Activated CD4-positive, alpha-beta T cell treated with anti-CD3 and anti-CD28 coated beads, Interleukin-2, amount 50 U/mL, for 4 hours (primary cell): ENCODE results near the gene ATG16L1.
"Not testable (repeated sequence)": the region's sequence is repeated elsewhere in the genome, so short reads cannot be mapped to it uniquely, and the experiment has no call there.

Experiments
- DNase-seq, 2 experiments: peaks; one replicate each; pipeline ENCODE4 v3.0.0-alpha.2; 2020

The ATG16L1 gene

DNA sequence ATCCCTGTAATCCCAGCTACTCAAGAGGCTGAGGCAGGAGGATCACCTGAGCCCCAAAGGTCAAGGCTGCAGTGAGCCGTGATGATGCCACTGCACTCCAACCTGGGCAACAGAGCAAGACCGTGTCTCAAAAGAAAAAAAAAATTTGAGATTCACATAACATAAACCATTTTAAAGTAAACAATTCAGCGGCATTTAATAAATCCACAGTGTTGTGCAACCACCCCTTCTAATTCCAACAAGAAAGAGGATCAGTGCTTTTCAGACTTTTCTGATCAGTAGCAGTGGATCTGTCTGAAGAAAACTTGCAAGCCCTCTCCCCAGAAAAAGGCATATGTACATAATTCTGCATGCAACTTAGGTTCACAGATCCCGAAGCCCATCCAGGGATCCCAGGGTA lies 48.9 kb downstream of the ATG16L1 start:
- no peak for DNase-seq

DNA sequence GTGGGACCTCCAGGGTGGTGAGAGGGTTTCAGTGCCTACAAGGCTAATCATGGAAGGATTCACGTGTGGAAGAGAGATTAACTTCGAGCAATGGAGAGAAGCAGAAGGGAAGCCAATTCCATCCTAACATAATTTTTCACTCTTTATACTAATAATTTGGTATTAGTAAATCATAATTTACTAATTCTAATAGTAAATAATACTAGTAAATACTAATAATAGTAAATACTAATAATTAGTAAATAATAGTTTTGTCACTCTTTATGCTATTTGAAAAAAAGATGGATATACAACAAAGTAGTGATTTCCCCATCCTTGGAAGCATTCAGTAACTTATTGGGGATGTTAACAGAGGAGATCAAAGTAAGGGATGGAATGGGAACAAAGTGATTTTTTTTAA lies 49.8 kb downstream of the ATG16L1 start:
- no peak for DNase-seq

DNA sequence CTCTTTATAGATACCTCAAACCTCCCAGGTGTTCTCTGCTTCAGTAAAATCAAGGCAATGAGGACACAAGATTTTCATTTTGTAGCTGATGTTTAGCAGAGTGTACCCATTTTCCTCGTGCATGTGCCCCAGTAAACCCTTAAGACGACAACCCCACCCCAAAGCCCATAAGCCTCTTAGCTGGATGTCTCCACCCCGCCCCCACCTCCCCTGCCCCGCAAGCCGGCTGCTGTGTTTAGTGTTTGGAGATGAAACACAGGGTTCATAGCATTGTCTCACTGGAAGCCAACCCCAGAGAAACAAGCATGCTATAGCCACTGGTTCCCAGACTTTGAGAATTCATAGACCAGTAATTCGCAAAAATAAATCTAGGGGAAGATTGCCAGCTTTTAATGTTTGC lies 50.3 kb downstream of the ATG16L1 start:
- no peak for DNase-seq

DNA sequence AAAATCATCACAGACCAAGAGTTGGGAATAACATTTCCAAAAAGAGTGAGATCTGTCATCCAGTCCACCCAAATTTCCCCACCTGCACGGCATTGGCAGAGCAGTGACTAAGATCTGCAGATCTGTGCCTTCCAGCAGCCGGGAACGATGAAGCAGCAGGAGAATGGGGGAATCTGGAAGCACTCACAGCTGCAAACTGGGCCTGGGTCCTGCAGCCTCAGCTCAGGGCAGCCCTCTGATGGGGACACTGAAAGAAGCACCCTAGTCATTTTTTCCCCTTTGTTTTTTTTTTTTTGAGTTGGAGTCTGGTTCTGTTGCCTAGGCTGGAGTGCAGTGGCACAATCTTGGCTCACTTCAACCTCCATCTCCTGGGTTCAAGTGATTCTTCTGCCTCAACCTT lies 51.8 kb downstream of the ATG16L1 start:
- DNase-seq: no peak

DNA sequence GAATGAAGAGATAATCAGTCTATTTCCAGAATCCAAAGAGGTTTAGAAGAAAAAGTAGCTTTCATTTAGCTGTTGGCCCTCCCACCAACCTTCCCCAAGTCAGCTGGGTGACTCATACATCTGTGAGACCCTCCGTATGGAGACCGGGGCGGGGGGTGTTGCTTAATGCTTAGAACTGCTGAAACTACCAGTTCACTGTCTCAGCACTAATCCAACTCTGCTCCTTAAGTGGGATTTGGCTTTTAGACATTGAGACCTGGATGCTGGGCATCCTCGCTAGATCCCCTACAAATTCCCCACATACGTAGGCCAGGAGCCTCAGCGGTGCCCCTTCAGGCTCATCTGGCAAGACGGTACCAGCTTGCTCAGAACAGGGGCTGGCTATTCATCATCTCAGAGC lies 56.1 kb downstream of the ATG16L1 start, which contains the start of gene SAG:
Gene SAG, plus strand, starts transcription at position 252 of the 400 bp plus-strand sequence. CDS start 1,374 bp downstream, outside the sequence.
- no peak for DNase-seq

DNA sequence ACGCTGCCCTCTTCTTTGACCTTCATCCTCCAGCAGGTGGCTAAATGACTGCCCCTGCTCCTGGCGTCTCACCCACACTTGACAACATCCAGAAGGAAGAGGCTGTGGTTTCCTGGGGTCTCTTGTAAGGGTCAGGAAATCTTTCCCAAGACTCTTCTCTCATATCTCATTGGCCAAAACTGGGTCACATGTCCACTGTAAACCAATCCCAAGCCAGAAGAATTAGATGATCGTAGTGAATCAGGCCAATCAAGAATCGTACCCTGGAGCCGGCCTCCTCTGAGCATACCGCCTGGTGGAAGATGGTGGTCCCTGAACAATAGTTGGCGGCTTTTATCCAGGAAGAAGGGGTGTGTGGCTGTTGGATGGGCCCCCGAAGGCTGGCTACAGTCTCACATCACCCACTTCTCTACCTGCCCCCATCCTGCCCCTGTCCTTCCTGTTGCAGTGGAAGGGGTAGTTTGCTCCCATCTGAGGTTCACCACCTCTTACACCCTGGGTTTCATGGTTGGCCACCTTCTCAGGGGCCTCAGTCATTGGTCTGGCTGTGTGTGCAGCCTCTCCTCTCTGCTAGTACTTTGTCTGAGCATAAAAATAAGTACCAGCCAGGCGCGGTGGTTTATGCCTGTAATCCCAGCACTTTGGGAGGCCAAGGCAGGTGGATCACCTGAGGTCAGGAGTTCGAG lies 59.9 kb downstream of the ATG16L1 start:
- no peak for DNase-seq

DNA sequence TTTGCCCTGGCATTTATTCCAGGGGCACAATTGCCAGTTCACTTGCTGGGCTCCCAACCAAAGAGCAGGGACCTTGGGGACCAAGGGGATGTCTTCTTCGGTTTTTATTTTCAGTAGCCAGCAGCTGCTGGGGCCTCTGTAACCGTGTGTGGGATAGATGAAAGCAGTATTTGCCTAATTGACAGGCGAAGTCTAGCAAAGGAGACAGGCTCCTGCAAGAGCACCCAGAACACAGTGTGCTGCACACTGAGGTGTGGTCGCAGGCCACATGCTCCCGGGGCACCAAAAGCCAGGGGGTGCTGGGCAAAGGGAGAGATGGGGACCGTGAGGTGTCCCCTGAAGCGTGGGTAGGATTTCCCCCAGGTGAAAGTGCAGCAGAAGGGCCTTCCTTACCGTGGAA lies 61.4 kb downstream of the ATG16L1 start:
- no peak for DNase-seq

DNA sequence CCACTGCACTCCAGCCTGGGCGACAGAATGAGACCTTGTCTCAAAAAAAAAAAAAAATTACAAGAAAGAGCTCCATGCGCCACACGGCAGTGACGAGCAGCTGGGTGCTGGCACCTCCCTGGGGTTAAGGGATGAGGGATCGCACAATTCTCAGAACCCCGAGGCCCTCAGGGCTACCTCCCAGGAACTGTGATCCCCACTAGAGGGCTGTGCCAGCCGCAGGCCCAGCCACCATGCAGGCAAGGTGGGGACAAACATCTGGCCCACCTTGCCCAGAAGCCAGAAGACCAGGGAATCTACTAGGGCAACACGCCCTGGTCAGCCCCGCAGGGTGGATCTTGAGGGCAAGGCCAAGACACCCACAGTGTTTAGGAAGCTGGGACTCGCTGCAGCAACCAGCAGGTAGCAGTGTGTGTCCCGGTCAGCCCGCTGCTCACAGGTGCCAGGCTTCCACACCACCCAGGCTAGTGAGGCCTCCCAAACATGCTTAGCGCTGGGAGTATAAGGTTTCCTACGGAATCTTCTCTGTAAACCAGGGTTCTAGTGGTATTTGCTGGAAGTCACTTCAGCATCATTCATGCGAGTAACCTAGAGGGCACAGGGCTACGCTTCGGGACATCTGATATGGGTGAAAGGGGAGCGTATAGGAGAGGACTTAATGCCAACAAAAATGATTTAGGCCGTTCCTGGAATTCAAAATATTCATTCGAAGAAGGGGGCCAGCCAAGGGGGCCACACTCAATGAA lies 62.9 kb downstream of the ATG16L1 start:
- no peak for DNase-seq

DNA sequence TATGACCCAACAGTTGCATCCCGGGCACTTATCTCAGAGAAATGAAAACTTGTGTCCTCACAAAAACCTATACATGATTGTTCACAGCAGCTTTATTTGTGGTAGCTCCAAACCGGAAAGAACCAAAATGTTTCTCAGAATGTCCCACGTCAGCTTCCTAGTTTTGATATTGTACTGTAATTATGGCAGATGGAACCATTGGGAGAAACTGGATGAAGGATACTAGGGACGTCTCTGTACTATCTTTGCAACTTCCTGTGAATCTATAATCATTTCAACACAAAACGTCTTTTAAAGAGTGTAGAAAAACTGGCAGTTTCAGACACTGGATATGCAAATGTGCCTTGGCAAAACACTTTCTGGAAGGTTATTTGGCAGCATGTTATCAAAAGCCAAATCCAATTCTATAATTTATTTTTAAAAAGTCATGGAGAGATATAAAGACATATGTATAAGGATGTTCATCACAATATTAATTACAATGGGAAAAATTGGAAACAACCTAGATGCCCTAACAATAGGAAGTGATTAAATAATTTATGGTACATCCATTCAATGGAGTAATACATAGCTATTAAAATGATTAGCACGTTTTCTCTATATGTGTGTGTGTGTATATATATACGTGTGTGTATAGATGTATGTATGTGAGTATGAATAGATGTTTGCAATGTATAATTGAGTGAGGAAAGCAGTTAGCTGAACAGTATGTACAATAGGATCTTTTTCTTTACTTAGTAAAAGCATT lies 65.9 kb downstream of the ATG16L1 start:
- DNase-seq: no peak

DNA sequence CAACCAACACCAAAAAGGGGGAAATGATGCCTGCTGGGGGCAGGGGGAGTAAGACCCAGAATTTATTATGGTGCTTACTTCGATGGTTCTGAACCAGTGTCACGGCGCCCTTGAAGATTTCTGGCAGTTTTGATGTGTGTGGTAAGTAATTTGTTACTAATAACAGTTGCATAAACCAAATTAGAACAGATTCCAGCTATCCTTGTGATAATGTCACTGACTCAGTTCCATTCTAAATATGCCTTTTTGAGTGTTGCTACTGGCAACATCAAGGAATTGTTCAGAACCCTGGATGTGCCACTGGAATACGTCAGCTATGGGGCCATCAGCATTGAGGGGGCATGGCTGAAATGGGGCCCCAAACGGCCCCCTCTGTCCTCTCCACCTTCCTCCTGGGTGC lies 67.8 kb downstream of the ATG16L1 start:
- DNase-seq: no peak

DNA sequence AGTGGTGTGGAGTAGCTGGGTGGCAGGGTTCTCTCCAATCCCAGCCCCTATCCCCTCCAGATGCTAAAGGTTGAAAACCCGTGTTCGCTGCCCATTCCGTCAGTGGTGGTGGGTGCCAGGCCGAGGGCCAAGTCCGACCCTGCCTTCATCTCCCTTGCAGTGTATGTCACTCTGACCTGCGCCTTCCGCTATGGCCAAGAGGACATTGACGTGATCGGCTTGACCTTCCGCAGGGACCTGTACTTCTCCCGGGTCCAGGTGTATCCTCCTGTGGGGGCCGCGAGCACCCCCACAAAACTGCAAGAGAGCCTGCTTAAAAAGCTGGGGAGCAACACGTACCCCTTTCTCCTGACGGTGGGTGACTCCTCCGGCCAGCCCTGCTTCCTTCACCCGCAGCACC lies 69.0 kb downstream of the ATG16L1 start:
- DNase-seq: no peak

DNA sequence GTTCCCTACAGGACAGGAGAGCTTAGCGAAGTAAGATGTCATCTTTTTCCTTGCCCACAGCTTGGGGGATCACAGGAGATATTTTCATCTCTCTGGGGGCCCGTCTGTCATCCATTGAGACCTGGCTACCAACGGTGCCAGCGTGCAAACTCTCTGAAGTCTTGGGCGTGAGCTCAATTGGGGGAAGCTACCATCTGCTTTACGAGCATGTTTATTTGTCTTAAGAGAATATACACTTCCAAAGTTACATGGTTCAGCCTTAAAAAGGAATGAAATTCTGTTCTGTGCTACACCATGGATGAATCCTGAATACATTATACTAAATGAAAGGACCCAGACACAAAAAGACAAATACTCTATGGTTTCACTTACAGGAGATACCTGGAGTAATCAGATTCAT lies 69.7 kb downstream of the ATG16L1 start:
- DNase-seq: no peak

DNA sequence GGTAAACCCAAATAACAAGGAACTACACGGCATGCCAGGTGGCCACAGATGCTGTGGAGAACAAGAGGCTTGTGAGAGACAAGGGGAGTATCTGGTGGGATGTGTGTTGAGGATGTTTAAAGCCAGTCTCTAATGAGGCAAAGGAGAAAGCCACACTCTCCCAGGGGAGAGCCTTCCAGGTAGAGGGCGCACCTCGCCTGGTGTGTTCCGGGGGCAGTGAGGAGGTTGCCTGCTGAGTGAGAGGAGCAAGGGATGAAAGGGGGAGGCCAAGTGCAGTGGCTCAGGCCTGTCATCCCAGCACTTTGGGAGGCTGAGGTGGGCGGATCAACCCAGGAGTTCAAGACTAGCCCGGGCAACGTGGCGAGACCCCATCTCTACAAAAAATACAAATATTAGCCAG lies 72.4 kb downstream of the ATG16L1 start:
- no peak for DNase-seq

DNA sequence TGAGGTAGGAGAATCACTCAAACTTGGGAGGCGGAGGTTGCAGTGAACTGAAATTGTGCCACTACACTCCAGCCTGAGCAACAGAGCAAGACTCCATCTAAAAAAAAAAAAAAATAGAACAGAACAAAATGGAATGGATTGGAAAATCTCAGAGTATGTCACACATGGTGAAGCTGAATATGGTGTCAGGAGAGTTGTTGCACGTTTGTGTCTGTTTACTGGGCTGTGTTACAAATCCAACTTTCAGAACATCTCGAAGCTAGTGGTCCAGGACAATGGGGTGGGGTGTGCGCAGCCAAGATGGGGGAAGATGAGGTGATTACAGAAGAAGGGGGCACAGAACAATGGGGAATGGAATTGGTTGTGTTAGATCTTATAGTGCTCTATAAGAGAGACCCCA lies 73.8 kb downstream of the ATG16L1 start:
- DNase-seq: no peak

DNA sequence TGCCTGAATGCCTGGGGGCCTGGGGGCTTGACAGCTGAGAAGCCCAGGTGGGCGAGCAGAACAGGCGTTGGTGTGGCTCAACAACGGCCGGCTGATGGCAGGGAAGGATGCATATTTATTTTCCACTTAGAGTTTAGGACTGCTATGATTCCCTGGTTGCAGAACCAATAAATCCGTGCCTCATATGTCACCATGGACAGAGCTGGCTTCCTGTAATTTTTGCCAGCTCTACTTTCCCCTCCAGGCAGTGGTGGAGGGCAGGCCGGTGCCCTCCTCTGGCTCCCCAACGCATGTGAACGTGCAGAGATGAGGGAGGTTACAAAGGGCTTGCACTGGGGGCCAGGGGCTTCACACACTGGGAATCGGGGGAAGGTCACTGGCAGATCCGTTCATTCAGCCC lies 74.3 kb downstream of the ATG16L1 start:
- DNase-seq: no peak

DNA sequence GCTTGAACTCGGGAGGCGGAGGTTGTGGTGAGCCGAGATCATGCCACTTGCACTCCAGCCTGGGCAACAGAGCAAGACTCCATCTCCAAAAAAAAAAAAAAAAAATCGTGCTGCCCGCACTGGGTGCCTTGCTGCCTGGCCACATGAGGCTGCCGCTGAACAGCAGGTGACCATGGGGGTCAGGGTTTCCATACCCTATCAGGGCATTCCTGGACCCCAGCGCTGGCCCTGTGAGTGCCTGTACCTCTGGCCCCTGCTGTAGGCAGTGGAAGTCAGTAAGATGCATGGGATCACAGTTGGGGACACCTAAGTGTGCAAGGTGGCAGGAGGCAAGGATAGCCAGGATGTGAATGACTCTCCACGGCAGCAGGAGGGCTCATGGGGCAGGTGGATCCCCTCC lies 75.0 kb downstream of the ATG16L1 start:
- DNase-seq: no peak

DNA sequence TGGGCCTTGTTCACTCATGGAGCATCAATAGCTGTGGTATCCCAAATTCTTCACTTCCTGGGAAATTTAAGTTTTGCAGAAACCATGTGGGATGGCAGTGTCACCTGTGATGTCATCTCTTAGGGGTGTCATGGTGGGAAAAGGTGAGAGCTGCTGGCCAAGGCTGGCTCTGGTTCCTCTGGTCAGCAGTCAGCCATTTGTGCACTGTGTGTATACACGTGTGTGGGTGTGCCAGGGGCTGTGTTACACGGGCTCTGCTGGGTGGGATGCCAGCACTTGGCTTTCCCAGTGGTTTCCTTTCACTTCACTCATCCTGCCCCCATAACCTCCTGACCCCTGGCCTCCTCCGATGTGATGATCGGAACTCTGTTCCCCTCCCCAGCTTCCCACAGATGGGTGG lies 77.4 kb downstream of the ATG16L1 start:
- no peak for DNase-seq

DNA sequence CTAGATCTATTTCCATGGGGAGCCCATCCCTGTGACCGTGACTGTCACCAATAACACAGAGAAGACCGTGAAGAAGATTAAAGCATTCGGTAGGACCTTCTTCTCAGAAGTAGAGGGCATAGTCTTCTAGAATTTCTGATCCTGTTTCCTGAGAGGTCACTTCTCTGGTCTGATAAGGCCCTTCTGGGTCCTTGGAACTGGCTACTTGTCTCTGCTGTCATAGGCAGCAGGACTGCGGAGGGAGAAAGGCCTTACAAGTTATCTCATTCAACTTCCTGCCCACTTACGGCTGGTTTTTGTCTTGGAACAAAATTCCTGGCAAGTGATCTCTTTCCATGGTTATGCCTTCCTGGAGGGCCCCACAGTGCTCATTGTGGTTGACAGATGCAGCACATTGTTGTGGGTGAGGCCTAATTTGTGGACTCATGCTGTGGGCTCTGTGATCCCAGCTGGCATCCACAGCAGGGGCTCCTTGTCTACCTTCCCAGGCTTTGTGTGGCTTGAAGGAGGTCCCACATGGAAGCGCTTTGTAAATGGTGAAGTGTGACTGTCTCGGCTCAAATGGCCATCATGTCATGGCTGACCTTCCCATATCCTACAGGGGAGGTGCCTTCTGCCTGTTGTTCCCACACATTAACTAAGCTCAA lies 78.1 kb downstream of the ATG16L1 start:
- no peak for DNase-seq

DNA sequence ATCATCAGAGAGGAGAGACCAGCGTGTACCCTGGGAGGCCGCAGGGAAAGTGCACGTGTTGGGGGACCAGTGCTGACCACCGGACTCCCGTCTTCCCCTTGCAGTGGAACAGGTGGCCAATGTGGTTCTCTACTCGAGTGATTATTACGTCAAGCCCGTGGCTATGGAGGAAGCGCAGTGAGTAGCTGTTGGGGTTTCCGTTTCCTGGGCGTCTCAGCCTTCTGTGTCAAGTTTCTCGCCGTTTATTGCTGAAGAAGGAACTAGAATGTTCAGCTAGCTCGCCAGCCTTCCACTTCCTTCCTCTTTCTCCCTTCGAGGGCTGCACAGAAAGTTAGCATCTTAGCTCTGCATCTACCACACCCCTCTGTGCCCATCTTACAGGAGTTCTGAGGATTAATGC lies 80.1 kb downstream of the ATG16L1 start:
- peak; percentile 58 to 60 for DNase-seq

DNA sequence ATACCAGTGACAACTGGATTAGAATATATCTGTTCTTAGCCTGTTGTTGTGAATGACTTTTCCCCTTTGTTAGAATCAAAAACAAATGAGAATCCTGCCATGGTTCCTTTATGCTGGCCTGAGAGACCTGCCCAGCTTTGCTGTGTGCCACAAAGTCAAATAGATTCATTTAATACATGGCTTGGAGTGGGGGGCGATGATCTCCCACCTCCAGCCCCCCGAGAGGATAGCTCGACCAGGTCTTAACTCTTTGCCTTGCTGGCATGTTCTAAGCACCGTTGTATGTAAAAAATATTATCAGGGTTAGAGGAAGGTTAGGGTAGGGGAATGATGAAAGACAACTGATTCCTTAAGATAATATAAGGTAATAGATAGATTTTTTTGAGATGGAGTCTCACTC lies 80.7 kb downstream of the ATG16L1 start:
- no peak for DNase-seq

DNA sequence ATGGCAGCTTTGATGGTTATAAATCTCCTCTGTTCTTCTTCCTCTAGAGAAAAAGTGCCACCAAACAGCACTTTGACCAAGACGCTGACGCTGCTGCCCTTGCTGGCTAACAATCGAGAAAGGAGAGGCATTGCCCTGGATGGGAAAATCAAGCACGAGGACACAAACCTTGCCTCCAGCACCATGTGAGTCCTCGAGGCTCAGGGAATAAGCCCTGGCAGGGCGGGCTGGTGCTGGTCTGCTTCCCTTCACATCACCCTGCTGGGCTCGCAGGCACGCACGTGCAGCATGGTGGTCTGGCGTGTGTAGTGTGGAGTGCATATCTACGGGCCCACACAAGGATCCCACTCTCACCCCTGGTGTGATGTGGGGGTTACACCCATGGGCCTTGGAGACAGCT lies 83.4 kb downstream of the ATG16L1 start:
- no peak for DNase-seq

DNA sequence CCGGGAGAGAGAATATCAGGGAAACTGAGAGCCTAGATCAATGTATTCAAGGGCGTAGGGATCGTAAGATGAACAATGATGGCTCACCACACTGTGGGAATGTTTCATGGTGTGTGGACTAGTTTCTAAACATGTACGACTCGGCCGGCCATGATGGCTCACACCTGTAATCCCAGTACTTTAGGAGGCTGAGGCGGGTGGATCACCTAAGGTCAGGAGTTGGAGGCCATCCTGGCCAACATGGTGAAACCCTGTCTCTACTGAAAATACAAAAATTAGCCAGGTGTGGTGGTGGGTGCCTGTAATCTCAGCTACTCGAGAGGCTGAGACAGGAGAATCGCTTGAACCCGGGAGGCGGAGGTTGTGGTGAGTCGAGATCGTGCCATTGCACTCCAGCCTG lies 84.6 kb downstream of the ATG16L1 start:
- not testable (repeated sequence) for DNase-seq

DNA sequence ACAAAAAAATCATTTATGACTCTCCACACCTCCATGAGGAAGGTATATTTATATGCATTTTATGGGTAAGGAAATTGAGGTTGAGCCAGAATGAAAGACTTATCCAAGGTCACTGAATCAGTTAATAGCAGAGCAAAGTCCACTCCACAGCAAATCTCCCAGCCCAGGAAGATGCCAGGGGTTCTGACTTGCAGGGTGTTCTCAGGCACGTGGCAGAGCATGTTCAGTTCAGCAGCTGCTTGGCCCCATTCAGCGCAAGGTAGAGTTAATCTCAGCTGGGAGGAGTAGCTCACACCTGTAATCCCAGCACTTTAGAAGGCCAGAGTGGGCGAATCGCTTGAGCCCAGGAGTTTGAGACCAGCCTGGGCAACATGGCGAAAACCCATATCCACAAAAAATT lies 85.1 kb downstream of the ATG16L1 start:
- no peak for DNase-seq
